Measurements from ENCODE around the gene FAM219A.

DNA sequence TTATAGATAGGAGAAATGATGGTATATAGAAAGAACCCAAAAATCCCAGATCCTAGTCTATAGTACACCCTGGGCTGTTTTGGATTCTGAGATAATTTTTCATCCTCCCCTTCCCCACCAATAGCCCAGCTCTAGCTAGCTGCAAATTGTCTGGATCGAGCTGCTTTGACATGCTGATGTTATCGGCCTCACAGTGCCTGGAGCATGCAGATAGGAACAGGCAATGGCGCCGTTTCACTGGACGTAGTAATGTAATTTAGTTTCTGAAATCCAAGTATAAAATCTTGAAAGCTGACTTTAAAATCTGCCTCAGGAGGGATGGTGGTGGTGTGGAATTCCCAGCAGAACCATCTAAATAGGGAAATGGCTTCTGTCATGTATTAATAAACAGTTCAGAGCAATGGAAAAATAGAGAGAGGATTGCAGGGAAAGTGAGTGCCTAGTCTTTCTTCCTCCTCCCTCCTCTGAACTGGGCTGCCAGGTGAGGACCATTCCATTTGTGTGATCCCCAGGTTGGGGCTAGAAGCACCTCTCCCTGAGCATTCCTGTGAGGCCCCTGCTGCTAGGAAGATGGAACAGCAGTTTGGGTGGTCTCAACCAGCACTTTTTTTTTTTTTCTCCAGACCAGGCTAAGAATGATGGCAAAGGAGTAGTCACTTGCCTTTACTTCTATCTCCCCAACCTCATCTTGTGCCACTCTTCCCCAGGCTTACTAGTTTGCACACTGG lies 31.9 kb downstream of the FAM219A start:
- TF ChIP-seq, protein P1, sequence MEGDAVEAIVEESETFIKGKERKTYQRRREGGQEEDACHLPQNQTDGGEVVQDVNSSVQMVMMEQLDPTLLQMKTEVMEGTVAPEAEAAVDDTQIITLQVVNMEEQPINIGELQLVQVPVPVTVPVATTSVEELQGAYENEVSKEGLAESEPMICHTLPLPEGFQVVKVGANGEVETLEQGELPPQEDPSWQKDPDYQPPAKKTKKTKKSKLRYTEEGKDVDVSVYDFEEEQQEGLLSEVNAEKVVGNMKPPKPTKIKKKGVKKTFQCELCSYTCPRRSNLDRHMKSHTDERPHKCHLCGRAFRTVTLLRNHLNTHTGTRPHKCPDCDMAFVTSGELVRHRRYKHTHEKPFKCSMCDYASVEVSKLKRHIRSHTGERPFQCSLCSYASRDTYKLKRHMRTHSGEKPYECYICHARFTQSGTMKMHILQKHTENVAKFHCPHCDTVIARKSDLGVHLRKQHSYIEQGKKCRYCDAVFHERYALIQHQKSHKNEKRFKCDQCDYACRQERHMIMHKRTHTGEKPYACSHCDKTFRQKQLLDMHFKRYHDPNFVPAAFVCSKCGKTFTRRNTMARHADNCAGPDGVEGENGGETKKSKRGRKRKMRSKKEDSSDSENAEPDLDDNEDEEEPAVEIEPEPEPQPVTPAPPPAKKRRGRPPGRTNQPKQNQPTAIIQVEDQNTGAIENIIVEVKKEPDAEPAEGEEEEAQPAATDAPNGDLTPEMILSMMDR (IDR thresholded peaks at IDR 0.05) = no peak
- TF ChIP-seq POLR2A (IDR thresholded peaks at IDR 0.05) = no peak
